ENCODE results near the gene TNFRSF8. TPM values are rescaled to one million over a fixed set of nuclear protein-coding genes. Genes with fewer than 3 reads are reported as not detected.

The TNFRSF8 gene
- total and polyA plus RNA-seq, 10 donors: 1.3 to 7.6 (median 2.0) TPM

DNA sequence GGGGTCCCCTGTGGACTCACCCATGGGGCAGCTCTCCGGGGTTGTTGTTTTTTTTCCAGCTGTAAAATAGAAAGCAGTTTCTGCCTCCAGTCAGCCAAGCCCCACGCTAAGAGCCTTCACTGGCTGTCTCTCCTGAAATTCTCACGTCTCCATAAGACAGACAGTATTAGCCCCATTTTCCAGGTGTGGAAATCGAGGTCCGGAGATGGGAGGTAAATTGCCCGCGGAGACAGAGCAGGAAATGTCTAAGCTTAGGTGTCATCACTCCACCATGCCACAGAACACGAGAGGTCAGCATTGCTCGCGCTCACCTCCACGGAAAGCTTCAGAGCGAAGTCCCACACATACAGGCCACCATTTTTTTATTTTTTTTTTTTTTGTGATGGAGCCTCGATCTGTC lies 44.6 kb downstream of the TNFRSF8 start:
- no peak overlapping the region for H3K27ac ChIP-seq
- intact Hi-C loops (cut with DNase I; ENCODE audit: low total_unique reads): no loop called here
- H3K27me3 ChIP-seq (replicated peaks in 1 of 7): peaks cover 0 to 15% (median 0%) of the 10 kb centered on the region in 7 donors
- DNase-seq: peak; percentile 11
- no peak overlapping the region for H3K4me3 ChIP-seq
- WGBS, 5 donors: 90 to 96% (median 92%) methylated on average over 13 of the region's 13 CpGs
- H3K9me3 ChIP-seq: no peaks in the 10 kb centered on the region
- TF ChIP-seq POLR2A (IDR thresholded peaks at IDR 0.05) (no peak), POLR2AphosphoS5 (IDR thresholded peaks at IDR 0.05) (no peak)
- TF ChIP-seq, protein P1, sequence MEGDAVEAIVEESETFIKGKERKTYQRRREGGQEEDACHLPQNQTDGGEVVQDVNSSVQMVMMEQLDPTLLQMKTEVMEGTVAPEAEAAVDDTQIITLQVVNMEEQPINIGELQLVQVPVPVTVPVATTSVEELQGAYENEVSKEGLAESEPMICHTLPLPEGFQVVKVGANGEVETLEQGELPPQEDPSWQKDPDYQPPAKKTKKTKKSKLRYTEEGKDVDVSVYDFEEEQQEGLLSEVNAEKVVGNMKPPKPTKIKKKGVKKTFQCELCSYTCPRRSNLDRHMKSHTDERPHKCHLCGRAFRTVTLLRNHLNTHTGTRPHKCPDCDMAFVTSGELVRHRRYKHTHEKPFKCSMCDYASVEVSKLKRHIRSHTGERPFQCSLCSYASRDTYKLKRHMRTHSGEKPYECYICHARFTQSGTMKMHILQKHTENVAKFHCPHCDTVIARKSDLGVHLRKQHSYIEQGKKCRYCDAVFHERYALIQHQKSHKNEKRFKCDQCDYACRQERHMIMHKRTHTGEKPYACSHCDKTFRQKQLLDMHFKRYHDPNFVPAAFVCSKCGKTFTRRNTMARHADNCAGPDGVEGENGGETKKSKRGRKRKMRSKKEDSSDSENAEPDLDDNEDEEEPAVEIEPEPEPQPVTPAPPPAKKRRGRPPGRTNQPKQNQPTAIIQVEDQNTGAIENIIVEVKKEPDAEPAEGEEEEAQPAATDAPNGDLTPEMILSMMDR (IDR thresholded peaks at IDR 0.05 in 8 of 11, conservative IDR thresholded peaks at IDR 0.05 in 3 of 11): no peak
- H3K36me3 ChIP-seq: no peaks in the 10 kb centered on the region
- H3K4me1 ChIP-seq: no peaks in the 10 kb centered on the region

DNA sequence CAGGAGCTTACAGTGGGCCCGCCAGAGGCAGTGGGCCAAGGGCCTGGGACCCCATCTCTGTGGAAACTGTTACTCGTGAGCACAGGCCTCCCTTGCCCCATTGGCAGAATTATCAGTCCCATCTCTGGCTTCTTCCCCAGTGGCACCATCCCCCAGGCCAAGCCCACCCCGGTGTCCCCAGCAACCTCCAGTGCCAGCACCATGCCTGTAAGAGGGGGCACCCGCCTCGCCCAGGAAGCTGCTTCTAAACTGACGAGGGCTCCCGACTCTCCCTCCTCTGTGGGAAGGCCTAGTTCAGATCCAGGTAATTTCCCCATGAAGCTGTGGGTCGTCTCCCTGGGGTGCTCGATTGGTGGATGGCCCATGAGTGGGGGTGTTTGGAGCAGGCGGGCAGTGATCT lies 46.8 kb downstream of the TNFRSF8 start:
- DNase-seq: peak; percentile 21
- intact Hi-C loops (cut with DNase I; ENCODE audit: low total_unique reads): no loop called here
- 88 to 95% (median 94%) methylated on average over 10 of the region's 10 CpGs for WGBS, 5 donors
- H3K36me3 ChIP-seq: no peaks in the 10 kb centered on the region
- no peak overlapping the region for H3K4me3 ChIP-seq
- H3K27me3 ChIP-seq (replicated peaks in 1 of 7): peaks cover 0 to 15% (median 0%) of the 10 kb centered on the region in 7 donors
- TF ChIP-seq POLR2AphosphoS5 (IDR thresholded peaks at IDR 0.05) (no peak), POLR2A (IDR thresholded peaks at IDR 0.05) (no peak)
- TF ChIP-seq, protein P1 (IDR thresholded peaks at IDR 0.05 in 8 of 11, conservative IDR thresholded peaks at IDR 0.05 in 3 of 11): no peak
- no peaks in the 10 kb centered on the region for H3K4me1 ChIP-seq
- H3K9me3 ChIP-seq: no peaks in the 10 kb centered on the region
- H3K27ac ChIP-seq: no peak overlapping the region

DNA sequence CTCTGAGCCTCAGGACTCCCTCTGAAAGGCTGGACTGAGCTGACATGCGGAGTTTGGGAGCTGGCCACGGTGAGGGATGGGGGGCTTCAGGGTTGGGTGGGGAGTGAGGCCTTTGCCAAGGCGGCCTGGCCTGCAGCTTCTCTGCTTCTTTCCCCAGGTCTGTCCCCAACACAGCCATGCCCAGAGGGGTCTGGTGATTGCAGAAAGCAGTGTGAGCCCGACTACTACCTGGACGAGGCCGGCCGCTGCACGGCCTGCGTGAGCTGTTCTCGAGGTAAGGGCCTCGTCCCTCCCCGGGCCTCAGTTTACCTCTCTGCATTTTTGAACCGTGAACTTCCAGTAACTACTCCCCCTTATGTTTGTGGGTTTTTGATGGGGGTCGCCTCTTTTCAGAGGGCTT lies 48.6 kb downstream of the TNFRSF8 start:
- no peak overlapping the region for H3K27ac ChIP-seq
- TF ChIP-seq, protein P1 (IDR thresholded peaks at IDR 0.05 in 8 of 11, conservative IDR thresholded peaks at IDR 0.05 in 3 of 11): no peak
- no peak for TF ChIP-seq POLR2AphosphoS5 (IDR thresholded peaks at IDR 0.05)
- no peak for TF ChIP-seq POLR2A (IDR thresholded peaks at IDR 0.05)
- DNase-seq: peak; percentile 35
- H3K27me3 ChIP-seq (replicated peaks in 1 of 7): peaks cover 0 to 3% (median 0%) of the 10 kb centered on the region in 7 donors
- no peak overlapping the region for H3K4me3 ChIP-seq
- no peaks in the 10 kb centered on the region for H3K36me3 ChIP-seq
- intact Hi-C loops (cut with DNase I; ENCODE audit: low total_unique reads): no loop called here
- H3K4me1 ChIP-seq: no peaks in the 10 kb centered on the region
- no peaks in the 10 kb centered on the region for H3K9me3 ChIP-seq
- 91 to 95% (median 91%) methylated on average over 14 of the region's 14 CpGs for WGBS, 5 donors

DNA sequence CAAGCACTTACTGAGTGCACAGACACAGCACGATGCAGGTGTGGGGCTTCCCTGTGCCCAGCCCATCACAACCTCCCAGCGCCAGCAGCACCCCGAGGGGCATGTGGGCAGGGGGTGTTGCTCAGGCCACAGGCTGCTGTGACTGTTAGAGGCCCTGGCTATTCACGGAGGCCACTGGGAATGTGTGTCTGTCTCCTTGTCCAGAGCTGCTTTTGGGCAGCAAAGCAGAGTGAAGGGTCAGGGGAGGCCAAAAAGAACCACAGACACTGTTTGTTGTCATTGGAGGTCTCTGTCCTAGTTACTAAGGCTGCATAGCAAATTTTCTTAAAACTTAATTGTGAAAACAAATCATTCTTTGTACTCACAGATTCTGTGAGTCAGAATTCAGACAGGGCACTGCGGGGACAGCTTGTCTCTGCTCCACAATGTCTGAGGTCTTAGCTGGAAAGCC lies 49.6 kb downstream of the TNFRSF8 start:
- no peaks in the 10 kb centered on the region for H3K36me3 ChIP-seq
- no peak overlapping the region for H3K27ac ChIP-seq
- no peaks in the 10 kb centered on the region for H3K4me1 ChIP-seq
- TF ChIP-seq POLR2AphosphoS5 (IDR thresholded peaks at IDR 0.05) (no peak), POLR2A (IDR thresholded peaks at IDR 0.05) (no peak)
- TF ChIP-seq, protein P1 (IDR thresholded peaks at IDR 0.05 in 8 of 11, conservative IDR thresholded peaks at IDR 0.05 in 3 of 11): no peak
- peak; percentile 51 for DNase-seq
- 86 to 93% (median 87%) methylated on average over 5 of the region's 5 CpGs for WGBS, 5 donors
- intact Hi-C loops (cut with DNase I; ENCODE audit: low total_unique reads): no loop called here
- no peaks in the 10 kb centered on the region for H3K9me3 ChIP-seq
- no peaks in the 10 kb centered on the region for H3K27me3 ChIP-seq (replicated peaks in 1 of 7)
- no peak overlapping the region for H3K4me3 ChIP-seq

Data from spleen (tissue), 11 donors.